Esophagus muscularis mucosa (tissue), 4 donors: ENCODE data around the gene GPC5. TPM values are rescaled to one million over a fixed set of nuclear protein-coding genes. Genes with fewer than 3 reads are reported as not detected.
"Not testable (repeated sequence)": the region's sequence is repeated elsewhere in the genome, so short reads cannot be mapped to it uniquely, and the experiment has no call there.

Experiments
- DNase-seq: peaks from one replicate; pipeline ENCODE4 v3.0.0-alpha.2; 2017; ENCODE audit errors: extremely low spot score
- H3K27ac ChIP-seq, 4 donors: fragments of 200-600 bp; sonication (generic); replicated peaks in 1 of 4; 1 replicate in 3 of 4; 2 replicates in 1 of 4; pipeline ENCODE4 v1.5.1; 2016 to 2019; ENCODE audit warnings: mild to moderate bottlenecking in 1 of 4
- H3K27me3 ChIP-seq, 4 donors: fragments of 200-600 bp; sonication (generic); one replicate each; pipeline versions ENCODE4 v1.5.1 to v1.6.0; 2016 to 2019
- H3K36me3 ChIP-seq, 4 donors: fragments of 200-600 bp; sonication (generic); one replicate each; pipeline ENCODE4 v1.5.1; 2016 to 2019
- H3K4me1 ChIP-seq, 4 donors: fragments of 200-600 bp; sonication (generic); one replicate each; pipeline ENCODE4 v1.5.1; 2016 to 2019
- H3K4me3 ChIP-seq, 4 donors: fragments of 200-600 bp; sonication (generic); 1 replicate in 2 of 4; 2 replicates in 2 of 4; pipeline ENCODE4 v1.5.1; 2016 to 2019; ENCODE audit warnings: mild to moderate bottlenecking in 4 of 4, moderate library complexity in 1 of 4
- H3K9me3 ChIP-seq, 4 donors: fragments of 200-600 bp; sonication (generic); 1 replicate in 3 of 4; 2 replicates in 1 of 4; pipeline ENCODE4 v1.5.1; 2016 to 2019
- EP300 ChIP-seq: sonication (generic); formaldehyde crosslinking; IDR thresholded peaks from one replicate; pipeline ENCODE4 v1.6.1; 2017; ENCODE audit warnings: antibody characterized with exemption
- POLR2A ChIP-seq: fragments of 450-650 bp; IDR thresholded peaks from one replicate; pipeline ENCODE4 v1.6.1; 2017; ENCODE audit warnings: antibody characterized with exemption, moderate library complexity, mild to moderate bottlenecking, low read depth
- POLR2AphosphoS5 ChIP-seq, 2 donors: sonication (generic); formaldehyde crosslinking; IDR thresholded peaks; one replicate each; pipeline ENCODE4 v1.6.1; 2017; ENCODE audit warnings: antibody characterized with exemption in 2 of 2
- WGBS: methylation state at CpG from one replicate; pipeline ENCODE4 v1.1.5; 2018; 5-methylcytosine and 5-hydroxymethylcytosine counted together
- intact Hi-C: fragments of 100-400 bp; cut with DNase I; formaldehyde crosslinking; loops from one replicate; pipeline ENCODE4 v1.15.1; 2023
- total RNA-seq, 4 donors: library from RNA; depleted of rRNA; stranded (reverse); fragments of >200 nt; gene quantifications; one replicate each; pipeline versions ENCODE4 v1.1.0 to v1.2.1, GENCODE V29; 2016
- TF ChIP-seq, protein P1 (sequence below), 3 experiments: fragments of 200-600 bp in 2 of 3; fragments of 450-650 bp in 1 of 3; sonication (generic) in 2 of 3; IDR thresholded peaks; one replicate each; pipeline ENCODE4 v1.5.1; 2017 to 2019; ENCODE audit warnings: antibody characterized with exemption in 3 of 3, mild to moderate bottlenecking in 2 of 3, moderate library complexity in 1 of 3

The GPC5 gene
- total RNA-seq, 4 donors from 2014 or later = 0.13 to 0.42 (median 0.33) TPM; not detected in 1

DNA sequence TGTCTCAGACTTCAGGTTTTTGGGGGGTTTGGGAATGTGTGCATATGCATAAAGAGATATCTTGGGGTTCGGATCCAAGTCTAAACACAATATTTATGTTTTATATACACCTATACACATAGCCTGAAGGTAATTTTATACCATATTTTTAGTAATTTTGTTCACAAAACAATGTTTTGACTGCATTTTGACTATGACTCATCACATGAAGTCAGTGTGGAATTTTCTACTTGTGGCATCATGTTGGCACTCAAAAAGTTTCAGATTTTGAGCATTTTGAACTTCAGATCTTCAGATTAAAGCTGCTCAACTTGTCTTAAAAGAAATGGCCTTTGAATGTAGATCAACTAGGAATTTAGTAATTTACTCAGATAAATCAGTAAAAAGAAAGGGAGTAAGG is 1115.3 kb downstream of the GPC5 start:
- no peaks in the 10 kb centered on the region for H3K27me3 ChIP-seq
- 45% methylated on average over 1 of the region's 1 CpG for WGBS
- H3K27ac ChIP-seq = no peak overlapping the region
- H3K36me3 ChIP-seq = no peaks in the 10 kb centered on the region
- peaks cover 0 to 6% (median 2%) of the 10 kb centered on the region in 4 donors for H3K9me3 ChIP-seq
- no peak overlapping the region for H3K4me3 ChIP-seq
- TF ChIP-seq, protein P1, sequence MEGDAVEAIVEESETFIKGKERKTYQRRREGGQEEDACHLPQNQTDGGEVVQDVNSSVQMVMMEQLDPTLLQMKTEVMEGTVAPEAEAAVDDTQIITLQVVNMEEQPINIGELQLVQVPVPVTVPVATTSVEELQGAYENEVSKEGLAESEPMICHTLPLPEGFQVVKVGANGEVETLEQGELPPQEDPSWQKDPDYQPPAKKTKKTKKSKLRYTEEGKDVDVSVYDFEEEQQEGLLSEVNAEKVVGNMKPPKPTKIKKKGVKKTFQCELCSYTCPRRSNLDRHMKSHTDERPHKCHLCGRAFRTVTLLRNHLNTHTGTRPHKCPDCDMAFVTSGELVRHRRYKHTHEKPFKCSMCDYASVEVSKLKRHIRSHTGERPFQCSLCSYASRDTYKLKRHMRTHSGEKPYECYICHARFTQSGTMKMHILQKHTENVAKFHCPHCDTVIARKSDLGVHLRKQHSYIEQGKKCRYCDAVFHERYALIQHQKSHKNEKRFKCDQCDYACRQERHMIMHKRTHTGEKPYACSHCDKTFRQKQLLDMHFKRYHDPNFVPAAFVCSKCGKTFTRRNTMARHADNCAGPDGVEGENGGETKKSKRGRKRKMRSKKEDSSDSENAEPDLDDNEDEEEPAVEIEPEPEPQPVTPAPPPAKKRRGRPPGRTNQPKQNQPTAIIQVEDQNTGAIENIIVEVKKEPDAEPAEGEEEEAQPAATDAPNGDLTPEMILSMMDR (IDR thresholded peaks at IDR 0.05) = no peak
- TF ChIP-seq POLR2A (no peak), POLR2AphosphoS5 (IDR thresholded peaks at IDR 0.05) (no peak), EP300 (no peak)
- no peaks in the 10 kb centered on the region for H3K4me1 ChIP-seq
- no peak for DNase-seq
- intact Hi-C loops = no loop called here

DNA sequence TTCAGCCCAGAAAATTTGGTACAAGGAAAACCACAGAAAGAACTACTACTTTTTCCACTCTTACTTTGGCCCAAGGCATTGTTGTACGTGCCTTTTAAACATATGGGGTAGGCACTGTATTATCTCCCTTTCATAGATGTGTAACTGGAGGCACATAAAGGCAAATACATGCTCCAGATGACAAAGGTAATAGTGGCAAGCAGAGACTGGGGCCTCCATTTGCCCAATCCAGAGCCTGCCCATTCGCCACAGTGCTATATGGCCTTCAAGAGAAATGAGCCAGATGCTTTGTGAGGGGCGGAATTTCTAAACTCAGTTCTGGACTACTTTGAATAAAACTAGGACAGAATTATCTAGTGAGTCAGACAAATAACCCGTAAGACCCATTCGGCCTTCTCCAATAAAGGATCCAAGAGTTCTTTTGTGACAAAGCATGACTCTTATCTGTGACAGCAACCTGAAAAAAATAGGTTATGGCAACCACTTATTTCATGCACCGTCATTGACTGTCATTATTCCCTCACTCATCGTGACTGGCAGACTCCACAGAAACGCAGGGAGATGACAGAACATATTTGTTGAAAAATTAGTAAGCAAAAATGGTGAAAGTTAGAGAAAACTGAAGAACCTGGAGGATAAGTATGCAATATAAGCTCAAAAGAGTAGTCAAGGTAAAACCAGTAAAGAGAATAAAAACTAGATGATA is 1116.2 kb downstream of the GPC5 start:
- TF ChIP-seq EP300 = no peak
- TF ChIP-seq, protein P1 (IDR thresholded peaks at IDR 0.05) = no peak
- no peak for TF ChIP-seq POLR2A
- TF ChIP-seq POLR2AphosphoS5 (IDR thresholded peaks at IDR 0.05) = no peak
- H3K4me3 ChIP-seq = no peak overlapping the region
- no peaks in the 10 kb centered on the region for H3K27me3 ChIP-seq
- no peaks in the 10 kb centered on the region for H3K4me1 ChIP-seq
- DNase-seq = no peak
- H3K27ac ChIP-seq = no peak overlapping the region
- H3K36me3 ChIP-seq = no peaks in the 10 kb centered on the region
- peaks cover 0 to 6% (median 2%) of the 10 kb centered on the region in 4 donors for H3K9me3 ChIP-seq
- intact Hi-C loops = no loop called here
- WGBS = 89% methylated on average over 8 of the region's 8 CpGs

DNA sequence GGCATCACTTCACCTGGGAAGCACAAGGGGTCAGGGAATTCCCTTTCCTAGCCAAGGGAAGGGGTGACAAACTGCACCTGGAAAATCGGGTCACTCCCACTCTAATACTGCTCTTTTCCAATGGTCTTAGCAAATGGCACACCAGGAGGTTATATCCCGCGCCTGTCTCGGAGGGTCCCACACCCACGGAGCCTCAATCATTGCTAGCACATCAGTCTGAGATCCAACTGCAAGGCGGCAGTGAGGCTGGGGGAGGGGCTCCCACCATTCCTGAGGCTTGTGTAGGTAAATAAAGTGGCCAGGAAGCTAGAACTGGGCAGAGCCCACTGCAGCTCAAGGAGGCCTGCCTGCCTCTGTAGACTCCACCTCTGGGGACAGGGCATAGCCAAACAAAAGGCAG is 1118.5 kb downstream of the GPC5 start:
- H3K27me3 ChIP-seq, H3K36me3 ChIP-seq, intact Hi-C loops, H3K4me3 ChIP-seq, H3K4me1 ChIP-seq, H3K27ac ChIP-seq, H3K9me3 ChIP-seq, DNase-seq: not testable (repeated sequence)
- 94% methylated on average over 6 of the region's 6 CpGs for WGBS

DNA sequence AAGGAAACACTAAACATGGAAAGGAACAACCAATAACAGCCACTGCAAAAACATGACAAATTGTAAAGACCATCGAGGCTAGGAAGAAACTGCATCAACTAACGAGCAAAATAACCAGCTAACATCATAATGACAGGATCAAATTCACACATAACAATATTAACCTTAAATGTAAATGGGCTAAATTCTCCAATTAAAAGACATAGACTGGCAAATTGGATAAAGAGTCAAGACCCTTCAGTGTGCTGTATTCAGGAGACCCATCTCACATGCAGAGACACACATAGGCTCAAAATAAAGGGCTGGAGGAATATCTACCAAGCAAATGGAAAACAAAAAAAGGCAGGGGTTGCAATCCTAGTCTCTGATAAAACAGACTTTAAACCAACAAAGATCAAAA is 1120.2 kb downstream of the GPC5 start:
- H3K36me3 ChIP-seq, DNase-seq, H3K4me3 ChIP-seq, H3K27me3 ChIP-seq, H3K9me3 ChIP-seq, H3K27ac ChIP-seq, intact Hi-C loops, H3K4me1 ChIP-seq: not testable (repeated sequence)
- WGBS = 93% methylated on average over 2 of the region's 2 CpGs

DNA sequence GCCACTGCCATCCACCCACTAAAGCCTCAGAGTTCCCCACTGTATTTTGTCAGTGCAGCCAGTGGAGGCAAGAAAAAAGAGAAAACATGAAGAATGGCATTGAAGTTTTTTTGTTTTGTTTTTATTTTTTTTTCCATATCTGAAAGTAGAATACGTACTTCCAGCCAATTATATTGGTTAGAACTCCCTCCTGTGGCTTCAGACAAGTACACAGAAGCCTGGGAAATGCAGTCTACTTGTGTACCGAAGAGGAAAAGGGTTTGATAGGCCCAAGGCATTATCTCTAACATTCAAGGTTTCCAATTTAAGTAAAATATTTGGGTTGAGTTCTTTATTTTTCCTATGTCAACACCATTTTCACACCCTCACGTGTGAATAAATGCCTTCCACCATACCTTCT is 1131.9 kb downstream of the GPC5 start:
- no peak for DNase-seq
- H3K4me3 ChIP-seq = no peak overlapping the region
- H3K36me3 ChIP-seq = no peaks in the 10 kb centered on the region
- no peak overlapping the region for H3K27ac ChIP-seq
- H3K4me1 ChIP-seq = no peaks in the 10 kb centered on the region
- intact Hi-C loops = no loop called here
- WGBS = 74% methylated on average over 3 of the region's 3 CpGs
- TF ChIP-seq POLR2A (no peak), EP300 (no peak), POLR2AphosphoS5 (IDR thresholded peaks at IDR 0.05) (no peak)
- TF ChIP-seq, protein P1 (IDR thresholded peaks at IDR 0.05) = no peak
- no peaks in the 10 kb centered on the region for H3K27me3 ChIP-seq
- no peaks in the 10 kb centered on the region for H3K9me3 ChIP-seq
